CD14-positive monocyte (primary cell): ENCODE results near the gene GRIN2B. TPM values are rescaled to one million over a fixed set of nuclear protein-coding genes. Genes with fewer than 3 reads are reported as not detected.

ENCODE experiments used
- DNase-seq, 3 donors: peaks; one replicate each; pipeline ENCODE4 v3.0.0-alpha.2; 2011 to 2022
- H2AFZ ChIP-seq: 2 replicates; pipeline ENCODE4 v1.6.0; 2012; ENCODE audit warnings: mild to moderate bottlenecking, low read depth, low read length, inconsistent platforms; ENCODE audit not compliant: insufficient read depth, poor library complexity, severe bottlenecking
- H3K27ac ChIP-seq, 2 donors: 1 replicate in 1 of 2; 2 replicates in 1 of 2; pipeline ENCODE4 v1.5.1; 2012 to 2013; ENCODE audit warnings: low read length in 2 of 2, control low read depth in 1 of 2, inconsistent platforms in 1 of 2, low read depth in 1 of 2, mild to moderate bottlenecking in 1 of 2
- H3K27me3 ChIP-seq, 2 donors: one replicate each; pipeline versions ENCODE4 v1.6.0 to v1.6.1; 2011 to 2013; ENCODE audit warnings: low read length in 2 of 2; ENCODE audit not compliant: control insufficient read depth in 2 of 2, insufficient read depth in 2 of 2
- H3K36me3 ChIP-seq, 2 donors: replicated peaks in 1 of 2; 1 replicate in 1 of 2; 2 replicates in 1 of 2; pipeline versions ENCODE4 v1.5.1 to v1.6.1; 2012 to 2013; ENCODE audit warnings: low read length in 2 of 2, control low read depth in 1 of 2, inconsistent platforms in 1 of 2, mild to moderate bottlenecking in 1 of 2; ENCODE audit not compliant: insufficient read depth in 2 of 2, control insufficient read depth in 1 of 2
- H3K4me1 ChIP-seq, 2 donors: 1 replicate in 1 of 2; 2 replicates in 1 of 2; pipeline versions ENCODE4 v1.5.1 to v1.6.1; 2012 to 2013; ENCODE audit warnings: low read length in 2 of 2, control low read depth in 1 of 2, inconsistent platforms in 1 of 2, mild to moderate bottlenecking in 1 of 2, moderate library complexity in 1 of 2; ENCODE audit not compliant: insufficient read depth in 2 of 2, control insufficient read depth in 1 of 2
- H3K4me2 ChIP-seq: replicated peaks from 2 replicates; pipeline ENCODE3; 2012; ENCODE audit warnings: low read length, moderate library complexity, mild to moderate bottlenecking; ENCODE audit not compliant: poor library complexity, severe bottlenecking; ENCODE audit errors: extremely low read depth
- H3K4me3 ChIP-seq, 3 experiments: fragments of 200-600 bp in 1 of 3; sonication (generic) in 1 of 3; replicated peaks in 1 of 3; 1 replicate in 2 of 3; 2 replicates in 1 of 3; pipeline ENCODE4 v1.5.1; 2011 to 2013; ENCODE audit warnings: low read length in 3 of 3, mild to moderate bottlenecking in 3 of 3, control low read depth in 2 of 3, low read depth in 2 of 3, inconsistent platforms in 1 of 3, moderate library complexity in 1 of 3
- H3K79me2 ChIP-seq: 2 replicates; pipeline ENCODE4 v1.6.0; 2012; ENCODE audit warnings: mild to moderate bottlenecking, control low read depth, inconsistent platforms, low read length, moderate library complexity; ENCODE audit not compliant: insufficient read depth
- H3K9ac ChIP-seq: 2 replicates; pipeline ENCODE4 v1.6.0; 2017; ENCODE audit warnings: low read length, mild to moderate bottlenecking; ENCODE audit not compliant: insufficient read depth, poor library complexity, severe bottlenecking
- H3K9me3 ChIP-seq, 2 donors: replicated peaks in 1 of 2; 1 replicate in 1 of 2; 2 replicates in 1 of 2; pipeline versions ENCODE4 v1.5.1 to v1.6.1; 2012 to 2013; ENCODE audit warnings: low read length in 2 of 2, control low read depth in 1 of 2; ENCODE audit not compliant: control insufficient read depth in 1 of 2, insufficient read depth in 1 of 2
- H4K20me1 ChIP-seq: 2 replicates; pipeline ENCODE4 v1.6.0; 2012; ENCODE audit warnings: mild to moderate bottlenecking, low read length, control low read depth, moderate library complexity; ENCODE audit not compliant: insufficient read depth
- H3K27ac Mint-ChIP-seq, 7 donors: one replicate each; pipeline ENCODE4 v1.8.0; 2020; ENCODE audit warnings: mild to moderate bottlenecking in 7 of 7, mixed read lengths in 7 of 7, moderate library complexity in 6 of 7, inconsistent platforms in 2 of 7
- H3K27me3 Mint-ChIP-seq, 3 donors: one replicate each; pipeline ENCODE4 v1.8.0; 2021 to 2022; ENCODE audit warnings: low read depth in 3 of 3, mild to moderate bottlenecking in 3 of 3, mixed read lengths in 3 of 3, moderate library complexity in 3 of 3, inconsistent platforms in 1 of 3
- H3K36me3 Mint-ChIP-seq, 2 donors: one replicate each; pipeline ENCODE4 v1.8.0; 2020; ENCODE audit warnings: mixed read lengths in 2 of 2, inconsistent platforms in 1 of 2, mild to moderate bottlenecking in 1 of 2
- H3K4me1 Mint-ChIP-seq: one replicate; pipeline ENCODE4 v1.8.0; 2020; ENCODE audit warnings: mild to moderate bottlenecking, mixed read lengths
- H3K4me3 Mint-ChIP-seq, 2 donors: one replicate each; pipeline ENCODE4 v1.8.0; 2020; ENCODE audit warnings: mild to moderate bottlenecking in 2 of 2, mixed read lengths in 2 of 2, moderate library complexity in 1 of 2
- H3K9me3 Mint-ChIP-seq, 7 donors: one replicate each; pipeline ENCODE4 v1.8.0; 2020 to 2022; ENCODE audit warnings: mixed read lengths in 7 of 7, mild to moderate bottlenecking in 6 of 7, moderate library complexity in 6 of 7, inconsistent platforms in 2 of 7
- CTCF ChIP-seq: fragments of 200-600 bp; IDR thresholded peaks from one replicate; pipeline ENCODE4 v1.8.0; 2022; ENCODE audit warnings: antibody characterized with exemption, mild to moderate bottlenecking
- WGBS: methylation state at CpG from one replicate; pipeline ENCODE4 v1.1.5; 2013; ENCODE audit warnings: missing lambda C conversion rate; ENCODE audit not compliant: insufficient coverage; 5-methylcytosine and 5-hydroxymethylcytosine counted together
- intact Hi-C, 2 donors: fragments of 100-400 bp; cut with micrococcal nuclease; formaldehyde crosslinking; loops; one replicate each; pipeline versions ENCODE4 v1.15.0 to v1.15.1; 2023
- polyA plus RNA-seq, 3 donors: library from polyadenylated mRNA; depleted of rRNA in 1 of 3; unstranded in 2 of 3; stranded (reverse) in 1 of 3; fragments of 300-500 nt in 2 of 3; fragments of >200 nt in 1 of 3; fragmentation: Illumina TruSeq in 2 of 3; gene quantifications; 1 replicate in 2 of 3; 2 replicates in 1 of 3; pipeline ENCODE4 v1.2.3, GENCODE V29; 2012 to 2021

Gene GRIN2B
- polyA plus RNA-seq, 3 donors = not detected

DNA sequence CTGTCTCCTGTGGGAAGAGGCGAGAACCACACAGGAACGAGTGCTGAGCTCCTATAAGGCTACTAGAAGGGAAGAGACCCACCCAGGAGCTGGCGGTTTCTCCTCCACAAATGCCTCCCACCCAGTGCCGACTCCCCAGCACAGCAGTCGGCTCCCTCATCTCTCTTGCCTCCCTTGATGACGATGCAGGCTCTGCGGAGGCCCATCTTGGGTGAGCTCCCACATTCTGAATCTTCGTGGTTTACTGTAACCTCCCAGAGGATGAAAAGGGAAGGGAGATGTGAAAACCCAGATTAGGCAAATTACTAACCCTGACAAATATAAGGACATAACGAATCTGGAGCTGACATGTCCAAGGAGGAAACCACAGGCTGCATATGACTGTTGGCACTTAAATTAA is 23.8 kb downstream of the GRIN2B start:
- Histone ChIP-seq H2AFZ (no peak overlapping the region), H3K4me3 (no peak overlapping the region), H3K36me3 (no peaks in the 10 kb centered on the region), H3K27me3 (no peaks in the 10 kb centered on the region), H4K20me1 (no peaks in the 10 kb centered on the region), H3K9me3 (no peaks in the 10 kb centered on the region), H3K4me2 (no peak overlapping the region), H3K27ac (no peak overlapping the region), H3K4me1 (no peaks in the 10 kb centered on the region), H3K9ac (no peak overlapping the region), H3K79me2 (no peaks in the 10 kb centered on the region)
- 92% methylated on average over 2 of the region's 9 CpGs for WGBS
- peaks cover 0 to 6% (median 4%) of the 10 kb centered on the region in 3 donors for H3K27me3 Mint-ChIP-seq
- H3K36me3 Mint-ChIP-seq = no peaks in the 10 kb centered on the region
- H3K9me3 Mint-ChIP-seq = peaks cover 0 to 4% (median 0%) of the 10 kb centered on the region in 7 donors
- TF ChIP-seq CTCF = no peak
- DNase-seq = no peak
- H3K4me1 Mint-ChIP-seq = no peaks in the 10 kb centered on the region
- H3K27ac Mint-ChIP-seq = no peak overlapping the region
- H3K4me3 Mint-ChIP-seq = no peak overlapping the region
- intact Hi-C loops = no loop called here

GRCh38 chr12:13956060-13956590 is 25.3 kb downstream of the GRIN2B start:
- H3K36me3 Mint-ChIP-seq = no peaks in the 10 kb centered on the region
- 83% methylated on average over 15 of the region's 15 CpGs for WGBS

More at GRCh38 chr12:13956060-13956590, 25.3 kb downstream of the GRIN2B start:
- no peak for DNase-seq
- no peaks in the 10 kb centered on the region for H3K9me3 ChIP-seq
- no peak overlapping the region for H3K4me2 ChIP-seq
- no peak overlapping the region for H3K4me3 ChIP-seq
- H3K27ac ChIP-seq = no peak overlapping the region
- H3K4me1 Mint-ChIP-seq = no peaks in the 10 kb centered on the region
- H3K9ac ChIP-seq = no peak overlapping the region
- H3K9me3 Mint-ChIP-seq = peaks cover 0 to 4% (median 0%) of the 10 kb centered on the region in 7 donors
- TF ChIP-seq CTCF = no peak
- H3K27me3 Mint-ChIP-seq = peaks cover 0 to 6% (median 5%) of the 10 kb centered on the region in 3 donors
- H3K27me3 ChIP-seq = no peaks in the 10 kb centered on the region
- no peak overlapping the region for H2AFZ ChIP-seq
- H3K36me3 ChIP-seq = no peaks in the 10 kb centered on the region
- intact Hi-C loops = no loop called here
- no peaks in the 10 kb centered on the region for H4K20me1 ChIP-seq
- H3K79me2 ChIP-seq = no peaks in the 10 kb centered on the region
- H3K27ac Mint-ChIP-seq = no peak overlapping the region
- no peaks in the 10 kb centered on the region for H3K4me1 ChIP-seq
- no peak overlapping the region for H3K4me3 Mint-ChIP-seq
